T-helper 2 cell treated with Interferon-gamma antibody and Interleukin-4, amounts not matched to agents 5 μg/mL and 100 μg/mL, for 36 hours (primary cell): ENCODE measurements around the gene SMAD6.
"Not testable (repeated sequence)": the region's sequence is repeated elsewhere in the genome, so short reads cannot be mapped to it uniquely, and the experiment has no call there.

ENCODE experiments used
- DNase-seq: peaks from one replicate; pipeline ENCODE4 v3.0.0; 2021; ENCODE audit warnings: low spot score
- H3K27ac Mint-ChIP-seq: one replicate; pipeline ENCODE4 v1.8.0; 2021; ENCODE audit warnings: mild to moderate bottlenecking, mixed read lengths
- H3K27me3 Mint-ChIP-seq: one replicate; pipeline ENCODE4 v1.8.0; 2021; ENCODE audit warnings: low read depth, mixed read lengths
- H3K36me3 Mint-ChIP-seq: one replicate; pipeline ENCODE4 v1.8.0; 2021; ENCODE audit warnings: low read depth, mixed read lengths
- H3K4me1 Mint-ChIP-seq: one replicate; pipeline ENCODE4 v1.8.0; 2021; ENCODE audit warnings: low read depth, mixed read lengths
- H3K4me3 Mint-ChIP-seq: one replicate; pipeline ENCODE4 v1.8.0; 2022; ENCODE audit warnings: mild to moderate bottlenecking, moderate library complexity, mixed read lengths
- H3K9me3 Mint-ChIP-seq: one replicate; pipeline ENCODE4 v1.8.0; 2021; ENCODE audit warnings: mixed read lengths

SMAD6 gene

GRCh38 chr15:66682865-66683264 lies 19.2 kb upstream of the SMAD6 start:
- no peaks in the 10 kb centered on the region for H3K36me3 Mint-ChIP-seq
- H3K4me1 Mint-ChIP-seq, result no peaks in the 10 kb centered on the region
- no peak overlapping the region for H3K27ac Mint-ChIP-seq
- peaks cover 2% of the 10 kb centered on the region for H3K27me3 Mint-ChIP-seq
- H3K9me3 Mint-ChIP-seq, result peaks cover 16% of the 10 kb centered on the region
- no peak overlapping the region for H3K4me3 Mint-ChIP-seq
- no peak for DNase-seq

GRCh38 chr15:66684136-66684681 lies 17.8 kb upstream of the SMAD6 start:
- Mint-ChIP-seq H3K27me3 (peaks cover 2% of the 10 kb centered on the region), H3K4me1 (no peaks in the 10 kb centered on the region), H3K9me3 (peaks cover 16% of the 10 kb centered on the region), H3K36me3 (no peaks in the 10 kb centered on the region), H3K4me3 (no peak overlapping the region), H3K27ac (no peak overlapping the region)
- no peak for DNase-seq

GRCh38 chr15:66685638-66686150 lies 16.3 kb upstream of the SMAD6 start:
- Mint-ChIP-seq H3K9me3 (peaks cover 16% of the 10 kb centered on the region), H3K4me3 (no peak overlapping the region), H3K27ac (no peak overlapping the region), H3K36me3 (no peaks in the 10 kb centered on the region), H3K4me1 (no peaks in the 10 kb centered on the region), H3K27me3 (peaks cover 2% of the 10 kb centered on the region)
- DNase-seq, result no peak

- not testable (repeated sequence) for H3K4me3 Mint-ChIP-seq, DNase-seq, H3K36me3 Mint-ChIP-seq, H3K9me3 Mint-ChIP-seq, H3K27me3 Mint-ChIP-seq, H3K27ac Mint-ChIP-seq
- H3K4me1 Mint-ChIP-seq, result peaks cover 15% of the 10 kb centered on the region
Observed at GRCh38 chr15:66690912-66691311, 11.1 kb upstream of the SMAD6 start.

- Mint-ChIP-seq H3K4me1 (peaks cover 17% of the 10 kb centered on the region), H3K9me3 (no peaks in the 10 kb centered on the region), H3K4me3 (no peak overlapping the region), H3K27me3 (no peaks in the 10 kb centered on the region), H3K27ac (no peak overlapping the region), H3K36me3 (no peaks in the 10 kb centered on the region)
- DNase-seq, result no peak
Observed at GRCh38 chr15:66691727-66692126, 10.3 kb upstream of the SMAD6 start.

- H3K27ac Mint-ChIP-seq, result peak overlapping the region; percentile 41
- no peaks in the 10 kb centered on the region for H3K9me3 Mint-ChIP-seq
- DNase-seq, result no peak
- no peaks in the 10 kb centered on the region for H3K36me3 Mint-ChIP-seq
- H3K4me3 Mint-ChIP-seq, result no peak overlapping the region
- peaks cover 20% of the 10 kb centered on the region for H3K4me1 Mint-ChIP-seq
- H3K27me3 Mint-ChIP-seq, result no peaks in the 10 kb centered on the region
Observed at GRCh38 chr15:66692391-66692790, 9.6 kb upstream of the SMAD6 start.

- peaks cover 20% of the 10 kb centered on the region for H3K4me1 Mint-ChIP-seq
- H3K36me3 Mint-ChIP-seq, result no peaks in the 10 kb centered on the region
- peak overlapping the region; percentile 52 for H3K4me3 Mint-ChIP-seq
- H3K27ac Mint-ChIP-seq, result peak overlapping the region; percentile 92
- no peak for DNase-seq
- H3K9me3 Mint-ChIP-seq, result no peaks in the 10 kb centered on the region
- H3K27me3 Mint-ChIP-seq, result no peaks in the 10 kb centered on the region
Observed at GRCh38 chr15:66692808-66693596, 9.0 kb upstream of the SMAD6 start.

- Mint-ChIP-seq H3K36me3 (no peaks in the 10 kb centered on the region), H3K9me3 (no peaks in the 10 kb centered on the region), H3K4me3 (no peak overlapping the region), H3K27me3 (no peaks in the 10 kb centered on the region), H3K27ac (no peak overlapping the region), H3K4me1 (peaks cover 26% of the 10 kb centered on the region)
- no peak for DNase-seq
Observed at GRCh38 chr15:66696770-66697169, 5.3 kb upstream of the SMAD6 start.

- Mint-ChIP-seq H3K36me3 (no peaks in the 10 kb centered on the region), H3K4me3 (no peak overlapping the region), H3K4me1 (peaks cover 19% of the 10 kb centered on the region), H3K27ac (no peak overlapping the region), H3K27me3 (peaks cover 5% of the 10 kb centered on the region), H3K9me3 (no peaks in the 10 kb centered on the region)
- DNase-seq, result no peak
Observed at GRCh38 chr15:66698318-66698961, 3.6 kb upstream of the SMAD6 start.

GRCh38 chr15:66698971-66699370 lies 3.1 kb upstream of the SMAD6 start:
- no peak overlapping the region for H3K4me3 Mint-ChIP-seq
- no peaks in the 10 kb centered on the region for H3K36me3 Mint-ChIP-seq
- no peak overlapping the region for H3K27ac Mint-ChIP-seq
- DNase-seq, result no peak
- peaks cover 5% of the 10 kb centered on the region for H3K27me3 Mint-ChIP-seq
- H3K4me1 Mint-ChIP-seq, result peaks cover 17% of the 10 kb centered on the region
- H3K9me3 Mint-ChIP-seq, result no peaks in the 10 kb centered on the region

- H3K4me3 Mint-ChIP-seq, result peak overlapping the region; percentile 86
- peaks cover 18% of the 10 kb centered on the region for H3K27me3 Mint-ChIP-seq
- H3K9me3 Mint-ChIP-seq, result no peaks in the 10 kb centered on the region
- peaks cover 19% of the 10 kb centered on the region for H3K4me1 Mint-ChIP-seq
- no peak for DNase-seq
- H3K27ac Mint-ChIP-seq, result peak overlapping the region; percentile 74
- no peaks in the 10 kb centered on the region for H3K36me3 Mint-ChIP-seq
Observed at GRCh38 chr15:66700412-66700801, 1.6 kb upstream of the SMAD6 start.

- peak; percentile 90 for DNase-seq
- no peaks in the 10 kb centered on the region for H3K36me3 Mint-ChIP-seq
- H3K27ac Mint-ChIP-seq, result peak overlapping the region; percentile 74
- H3K4me1 Mint-ChIP-seq, result peaks cover 19% of the 10 kb centered on the region
- H3K9me3 Mint-ChIP-seq, result no peaks in the 10 kb centered on the region
- H3K27me3 Mint-ChIP-seq, result peaks cover 23% of the 10 kb centered on the region
- H3K4me3 Mint-ChIP-seq, result peak overlapping the region; percentile 88
Observed at GRCh38 chr15:66700802-66701421, 1.1 kb upstream of the SMAD6 start.

- H3K36me3 Mint-ChIP-seq, result no peaks in the 10 kb centered on the region
- peak overlapping the region; percentile 78 for H3K27ac Mint-ChIP-seq
- peaks cover 25% of the 10 kb centered on the region for H3K27me3 Mint-ChIP-seq
- H3K4me1 Mint-ChIP-seq, result peaks cover 19% of the 10 kb centered on the region
- H3K9me3 Mint-ChIP-seq, result no peaks in the 10 kb centered on the region
- no peak for DNase-seq
- H3K4me3 Mint-ChIP-seq, result peak overlapping the region; percentile 88
Observed at GRCh38 chr15:66701422-66702034, 508 bp upstream of the SMAD6 start.
